ENCODE measurements around the gene CERS5.

The CERS5 gene

DNA sequence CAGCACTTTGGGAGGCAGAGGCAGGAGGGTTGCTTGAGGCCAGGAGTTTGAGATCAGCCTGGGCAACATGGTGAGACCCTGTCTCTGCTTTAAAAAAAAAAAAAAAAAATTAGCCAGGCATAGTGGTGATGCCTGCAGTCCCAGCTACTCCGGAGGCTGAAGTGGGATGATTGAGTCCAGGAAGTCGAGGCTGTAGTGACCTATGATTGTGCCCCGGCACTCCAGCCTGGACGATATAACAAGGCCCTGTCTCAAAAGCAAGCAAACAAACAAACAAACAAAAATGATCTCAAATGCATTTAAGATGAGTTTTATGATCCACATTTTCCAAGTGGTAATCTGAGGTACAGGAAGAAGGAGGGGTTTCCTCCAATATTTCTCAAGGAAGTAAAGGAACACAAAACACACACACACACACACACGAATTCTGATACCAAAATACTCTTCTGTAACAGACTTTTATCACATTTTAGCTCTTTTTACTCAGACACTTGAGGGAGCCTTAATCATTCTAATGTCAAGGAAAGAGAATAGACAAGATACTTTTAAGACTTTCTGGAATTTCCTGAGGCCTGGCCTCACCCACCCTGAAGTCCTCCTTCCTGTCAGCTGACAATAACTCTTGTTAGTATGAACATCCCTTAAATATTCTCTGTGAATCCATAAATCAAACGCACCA, 44.4 kb upstream of the CERS5 start:
- H3K27me3 ChIP-seq: no peaks in the 10 kb centered on the region
- peaks cover 3% of the 10 kb centered on the region; the same call in 1 of the 2 replicates for H3K9me3 ChIP-seq
- H3K4me3 ChIP-seq (ENCODE audit: low read depth, low read length): no peak overlapping the region
- DNase-seq: no peak
- TF ChIP-seq, protein P1, sequence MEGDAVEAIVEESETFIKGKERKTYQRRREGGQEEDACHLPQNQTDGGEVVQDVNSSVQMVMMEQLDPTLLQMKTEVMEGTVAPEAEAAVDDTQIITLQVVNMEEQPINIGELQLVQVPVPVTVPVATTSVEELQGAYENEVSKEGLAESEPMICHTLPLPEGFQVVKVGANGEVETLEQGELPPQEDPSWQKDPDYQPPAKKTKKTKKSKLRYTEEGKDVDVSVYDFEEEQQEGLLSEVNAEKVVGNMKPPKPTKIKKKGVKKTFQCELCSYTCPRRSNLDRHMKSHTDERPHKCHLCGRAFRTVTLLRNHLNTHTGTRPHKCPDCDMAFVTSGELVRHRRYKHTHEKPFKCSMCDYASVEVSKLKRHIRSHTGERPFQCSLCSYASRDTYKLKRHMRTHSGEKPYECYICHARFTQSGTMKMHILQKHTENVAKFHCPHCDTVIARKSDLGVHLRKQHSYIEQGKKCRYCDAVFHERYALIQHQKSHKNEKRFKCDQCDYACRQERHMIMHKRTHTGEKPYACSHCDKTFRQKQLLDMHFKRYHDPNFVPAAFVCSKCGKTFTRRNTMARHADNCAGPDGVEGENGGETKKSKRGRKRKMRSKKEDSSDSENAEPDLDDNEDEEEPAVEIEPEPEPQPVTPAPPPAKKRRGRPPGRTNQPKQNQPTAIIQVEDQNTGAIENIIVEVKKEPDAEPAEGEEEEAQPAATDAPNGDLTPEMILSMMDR (IDR thresholded peaks at IDR 0.05; ENCODE audit: low read depth, low read length): no peak
- peaks cover 3% of the 10 kb centered on the region for H3K4me1 ChIP-seq
- H3K36me3 ChIP-seq: peaks cover 26% of the 10 kb centered on the region

DNA sequence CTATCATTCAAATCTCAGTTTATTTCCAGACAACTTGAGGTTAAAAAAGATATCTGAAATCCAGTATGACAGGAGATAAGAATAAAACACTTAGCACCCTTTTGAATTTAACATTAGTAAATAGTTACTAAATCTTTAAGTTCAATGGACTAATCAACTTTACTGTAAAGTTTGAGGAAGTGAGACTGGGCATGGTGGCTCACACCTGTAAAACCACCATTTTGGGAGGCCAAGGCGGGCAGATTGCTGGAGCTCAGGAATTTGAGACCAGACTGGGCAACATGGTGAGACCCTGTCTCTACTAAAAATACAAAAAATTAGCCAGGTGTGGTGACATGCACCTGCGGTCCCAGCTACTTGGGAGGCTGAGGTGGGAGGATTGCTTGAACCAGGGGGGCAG, 40.3 kb upstream of the CERS5 start:
- Histone ChIP-seq H3K9me3 (no peaks in the 10 kb centered on the region), H3K4me1 (no peaks in the 10 kb centered on the region; the same call in 1 of the 2 replicates), H3K4me3 (ENCODE audit: low read depth, low read length) (no peak overlapping the region), H3K27me3 (no peaks in the 10 kb centered on the region), H3K36me3 (peaks cover 41% of the 10 kb centered on the region)
- no peak for DNase-seq
- TF ChIP-seq, protein P1 (IDR thresholded peaks at IDR 0.05; ENCODE audit: low read depth, low read length): no peak

DNA sequence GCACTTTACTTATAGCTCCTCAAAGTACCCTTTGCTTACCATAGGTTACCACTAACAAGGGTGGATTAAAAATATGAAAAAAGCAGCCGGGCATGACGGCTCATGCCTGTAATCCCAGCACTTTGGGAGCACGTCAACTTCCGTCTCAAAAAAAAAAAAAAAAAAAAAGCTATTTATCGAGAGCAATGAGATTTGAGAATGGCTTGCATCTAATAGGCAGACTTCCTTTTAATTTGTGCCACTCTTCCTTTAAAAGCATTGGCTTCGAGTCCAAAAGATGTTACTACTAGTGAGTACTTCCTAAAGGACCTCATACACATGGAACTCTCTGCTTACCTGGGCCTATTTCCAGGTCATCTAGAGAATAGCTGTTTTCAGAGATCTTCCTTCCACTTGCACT, 38.5 kb upstream of the CERS5 start:
- DNase-seq: no peak
- Histone ChIP-seq H3K4me1 (no peaks in the 10 kb centered on the region), H3K36me3 (peaks cover 55% of the 10 kb centered on the region), H3K4me3 (ENCODE audit: low read depth, low read length) (no peak overlapping the region), H3K9me3 (no peaks in the 10 kb centered on the region), H3K27me3 (no peaks in the 10 kb centered on the region)
- TF ChIP-seq, protein P1 (IDR thresholded peaks at IDR 0.05; ENCODE audit: low read depth, low read length): no peak

DNA sequence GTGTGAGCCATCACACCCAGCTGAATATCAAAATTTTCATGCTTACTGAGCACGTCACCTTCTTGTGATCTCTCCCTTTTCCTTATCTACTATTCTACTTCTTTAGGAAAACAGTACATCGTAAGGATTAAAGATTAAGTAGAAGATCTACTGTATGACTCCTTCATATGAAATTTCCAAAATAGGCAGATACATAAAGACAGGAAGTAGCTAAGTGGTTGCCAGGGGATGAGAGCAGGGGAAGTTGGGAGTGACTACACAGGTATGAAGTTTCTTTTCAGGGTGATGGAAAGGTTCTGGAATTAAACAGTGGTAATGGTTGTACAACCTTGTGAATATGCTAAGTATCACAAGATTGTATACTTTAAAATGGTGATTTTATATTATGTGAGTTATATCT, 36.5 kb upstream of the CERS5 start:
- H3K36me3 ChIP-seq: peaks cover 70% of the 10 kb centered on the region
- TF ChIP-seq, protein P1 (IDR thresholded peaks at IDR 0.05; ENCODE audit: low read depth, low read length): no peak
- no peak for DNase-seq

DNA sequence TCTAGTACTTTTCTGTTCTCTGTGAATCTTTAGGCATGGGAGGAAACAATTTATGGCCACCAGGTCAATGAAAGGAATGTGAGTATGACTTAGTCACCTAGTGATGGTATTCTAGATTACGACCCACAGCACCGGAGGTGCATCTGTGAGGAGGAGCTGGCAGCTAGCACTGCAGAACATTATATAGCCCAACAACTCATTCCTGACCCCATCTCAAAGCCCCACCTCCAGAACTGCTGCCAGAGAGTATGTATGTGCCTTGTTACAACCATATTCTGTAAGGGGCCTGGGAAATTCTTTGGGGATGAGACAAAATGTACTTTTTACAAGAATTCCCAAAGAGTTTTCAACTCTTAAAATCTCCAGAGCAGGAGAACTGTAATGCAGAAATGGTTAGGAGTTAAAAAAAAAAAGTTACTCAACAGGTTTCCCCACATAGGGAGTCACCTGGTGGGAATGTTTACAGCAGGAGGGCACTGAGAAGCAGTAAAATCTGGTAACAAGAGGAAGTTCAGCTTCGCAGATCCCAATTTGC, 34.9 kb upstream of the CERS5 start:
- Histone ChIP-seq H3K4me3 (ENCODE audit: low read depth, low read length) (no peak overlapping the region), H3K36me3 (peaks cover 80% of the 10 kb centered on the region), H3K4me1 (no peaks in the 10 kb centered on the region), H3K9me3 (no peaks in the 10 kb centered on the region), H3K27me3 (no peaks in the 10 kb centered on the region)
- TF ChIP-seq, protein P1 (IDR thresholded peaks at IDR 0.05; ENCODE audit: low read depth, low read length): no peak
- no peak for DNase-seq

More for the DNA sequence above, 36.5 kb upstream of the CERS5 start:
- Histone ChIP-seq H3K27me3 (no peaks in the 10 kb centered on the region), H3K9me3 (no peaks in the 10 kb centered on the region), H3K4me3 (ENCODE audit: low read depth, low read length) (no peak overlapping the region), H3K4me1 (no peaks in the 10 kb centered on the region)

DNA sequence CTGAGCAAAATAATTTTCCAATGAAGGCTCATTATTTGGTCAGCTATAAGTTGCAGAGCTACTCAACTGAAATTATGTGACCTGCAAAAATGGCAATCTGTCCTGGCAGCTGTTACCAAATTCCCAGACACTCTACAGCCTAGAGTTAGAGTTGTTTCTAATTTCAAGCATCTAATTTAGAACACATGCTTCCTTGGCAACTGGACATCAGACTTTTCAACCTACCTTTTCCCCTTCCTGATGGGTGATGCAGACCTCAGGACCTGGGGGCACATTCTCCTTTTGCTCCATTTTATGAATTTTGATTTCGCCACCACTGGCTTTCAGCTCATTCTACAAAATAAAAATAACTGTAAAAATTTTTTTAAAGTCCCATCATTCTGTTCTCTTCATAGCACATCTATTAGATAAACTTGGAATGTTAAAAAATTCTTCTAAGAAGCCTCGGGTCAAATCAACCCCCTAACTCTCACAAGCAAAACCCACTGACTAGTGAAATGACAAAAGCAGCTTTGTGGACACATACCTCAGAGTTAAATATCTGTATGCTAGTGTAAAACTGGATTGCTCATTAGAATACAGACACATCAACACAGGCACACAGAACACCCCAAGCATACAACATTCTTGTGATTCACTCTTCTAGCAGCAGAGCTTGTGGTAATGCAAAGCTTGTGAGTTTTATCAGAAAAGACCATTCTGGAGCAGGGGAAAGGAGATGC, 33.5 kb upstream of the CERS5 start:
- TF ChIP-seq, protein P1 (IDR thresholded peaks at IDR 0.05; ENCODE audit: low read depth, low read length): no peak
- Histone ChIP-seq H3K27me3 (no peaks in the 10 kb centered on the region), H3K4me3 (ENCODE audit: low read depth, low read length) (no peak overlapping the region), H3K36me3 (peaks cover 85% of the 10 kb centered on the region), H3K9me3 (no peaks in the 10 kb centered on the region), H3K4me1 (no peaks in the 10 kb centered on the region)
- DNase-seq: no peak
